Small intestine (tissue), 7 donors: ENCODE data around the gene MRGPRX2. TPM values are rescaled to one million over a fixed set of nuclear protein-coding genes. Genes with fewer than 3 reads are reported as not detected.

ENCODE experiments used
- DNase-seq, 2 donors: peaks; one replicate each; pipeline versions ENCODE4 v3.0.0 to v3.0.0-alpha.2; 2013
- FAIRE-seq: peaks from 2 replicates; lab custom pipeline; 2012; peaks lifted over from hg19 to GRCh38; lab: Jason Lieb, UNC
- H3K27ac ChIP-seq, 3 donors: one replicate each; pipeline ENCODE4 v1.5.1; 2013; ENCODE audit warnings: low read length in 2 of 3, mild to moderate bottlenecking in 2 of 3, control low read depth in 1 of 3, inconsistent platforms in 1 of 3, low read depth in 1 of 3, moderate library complexity in 1 of 3
- H3K27me3 ChIP-seq, 3 donors: one replicate each; pipeline ENCODE4 v1.6.1; 2013; ENCODE audit warnings: low read length in 3 of 3, inconsistent platforms in 1 of 3; ENCODE audit not compliant: control insufficient read depth in 3 of 3, insufficient read depth in 3 of 3
- H3K36me3 ChIP-seq, 3 donors: one replicate each; pipeline ENCODE4 v1.6.1; 2013; ENCODE audit warnings: low read length in 3 of 3, inconsistent platforms in 1 of 3, low read depth in 1 of 3, mild to moderate bottlenecking in 1 of 3, moderate library complexity in 1 of 3; ENCODE audit not compliant: control insufficient read depth in 3 of 3, insufficient read depth in 2 of 3
- H3K4me1 ChIP-seq, 3 donors: one replicate each; pipeline ENCODE4 v1.6.1; 2013; ENCODE audit warnings: low read length in 2 of 3, inconsistent platforms in 1 of 3, low read depth in 1 of 3, mild to moderate bottlenecking in 1 of 3, moderate library complexity in 1 of 3; ENCODE audit not compliant: control insufficient read depth in 3 of 3, insufficient read depth in 2 of 3
- H3K4me3 ChIP-seq, 3 donors: one replicate each; pipeline ENCODE4 v1.5.1; 2013; ENCODE audit warnings: low read length in 3 of 3, control low read depth in 1 of 3, inconsistent platforms in 1 of 3, low read depth in 1 of 3, mild to moderate bottlenecking in 1 of 3, moderate library complexity in 1 of 3
- H3K9me3 ChIP-seq, 2 donors: one replicate each; pipeline ENCODE4 v1.6.1; 2013; ENCODE audit warnings: low read depth in 1 of 2, low read length in 1 of 2; ENCODE audit not compliant: control insufficient read depth in 2 of 2, insufficient read depth in 1 of 2
- WGBS, 3 donors: extraction: QIAGEN DNeasy Blood & Tissue Kit; methylation state at CpG; one replicate each; pipeline ENCODE4 v1.1.7; 2013; 5-methylcytosine and 5-hydroxymethylcytosine counted together
- polyA plus RNA-seq, 4 donors: library from polyadenylated mRNA; stranded (reverse) in 3 of 4; unstranded in 1 of 4; fragments of 200-250 nt in 3 of 4; fragments of 120-200 nt in 1 of 4; gene quantifications; one replicate each; pipeline versions ENCODE4 v1.2.1 to v1.2.3, GENCODE V29; 2013
- donor health status: healthy with polysubstance abuse.
- donor health status: control.
- donor health status: control.
- donor health status: Bipolar disorder and iron deficiency.
- donor health status: healthy.

Gene MRGPRX2
- polyA plus RNA-seq, 4 donors: 0.01 TPM; not detected in 3

DNA sequence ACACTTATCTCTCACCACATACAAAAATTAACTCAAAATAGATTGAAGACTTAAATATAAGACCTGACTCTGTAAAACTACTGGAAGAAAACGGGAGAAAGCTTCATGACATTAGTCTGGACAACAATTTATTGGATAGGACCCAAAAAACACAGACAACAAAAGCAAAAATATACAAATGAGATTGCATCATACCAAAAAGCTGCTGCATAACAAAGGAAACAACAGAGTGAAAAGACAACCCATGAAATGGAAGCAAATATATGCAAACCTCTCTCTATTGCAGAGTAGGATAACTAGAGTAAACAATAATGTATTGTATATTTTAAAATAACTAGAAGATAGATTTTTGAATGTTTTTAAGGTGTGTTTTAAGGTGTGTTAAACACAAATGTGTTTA, 11.2 kb downstream of the MRGPRX2 start:
- H3K4me3 ChIP-seq: no peak overlapping the region
- no peak for FAIRE-seq

DNA sequence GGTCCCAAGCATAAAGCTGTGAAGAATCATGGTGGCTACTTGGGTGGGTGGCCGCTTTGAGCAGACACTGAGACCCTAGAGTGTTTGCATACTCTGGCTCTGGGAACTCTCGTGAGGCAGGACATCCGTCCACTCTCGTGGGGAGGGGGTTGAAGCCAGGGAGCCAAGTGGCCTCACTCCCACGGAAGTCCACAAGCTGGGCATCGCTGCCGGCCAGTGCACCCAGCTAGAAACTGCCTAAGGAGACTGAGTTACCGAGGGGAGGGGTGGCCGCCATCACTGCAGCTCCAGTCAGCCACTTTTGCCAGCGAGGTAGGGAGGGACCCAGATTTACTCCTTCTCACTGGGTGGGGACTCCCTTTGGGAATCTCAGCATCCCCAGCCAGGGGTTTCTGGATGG, 20.5 kb downstream of the MRGPRX2 start:
- peaks cover 0 to 2% (median 0%) of the 10 kb centered on the region in 3 donors for H3K27me3 ChIP-seq
- no peak overlapping the region for H3K4me3 ChIP-seq
- DNase-seq (no peak), FAIRE-seq (no peak)
- H3K4me1 ChIP-seq: no peaks in the 10 kb centered on the region
- peaks cover 0 to 4% of the 10 kb centered on the region in 2 donors for H3K9me3 ChIP-seq
- H3K36me3 ChIP-seq: no peaks in the 10 kb centered on the region
- H3K27ac ChIP-seq: no peak overlapping the region
- 85 to 89% (median 88%) methylated on average over 10 of the region's 10 CpGs for WGBS, 3 donors

More for the DNA sequence above, 11.2 kb downstream of the MRGPRX2 start:
- Histone ChIP-seq H3K9me3 (no peaks in the 10 kb centered on the region), H3K36me3 (no peaks in the 10 kb centered on the region), H3K4me1 (no peaks in the 10 kb centered on the region), H3K27me3 (no peaks in the 10 kb centered on the region), H3K27ac (no peak overlapping the region)
- WGBS, 3 donors: 20 to 38% (median 23%) methylated on average over 1 of the region's 1 CpG
- DNase-seq: no peak

DNA sequence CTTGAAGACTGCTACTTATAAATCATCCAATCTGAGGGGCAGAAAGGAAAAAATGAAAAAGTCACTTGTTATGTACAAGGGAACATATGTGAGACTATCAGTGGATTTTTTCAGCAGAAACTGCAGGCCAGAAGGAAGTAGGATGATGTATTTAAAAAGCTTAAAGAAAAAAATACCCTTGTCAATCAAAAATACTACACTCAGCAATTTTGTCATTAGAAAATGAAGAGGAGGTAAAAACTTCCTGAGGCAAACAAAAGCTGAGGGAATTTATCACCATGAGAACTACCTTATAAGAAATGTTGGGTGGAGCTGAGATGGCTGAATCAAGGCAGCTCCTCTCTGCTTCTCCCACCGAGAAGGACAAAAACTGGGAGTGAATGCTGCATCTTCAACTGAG, 21.1 kb downstream of the MRGPRX2 start:
- Histone ChIP-seq H3K27ac (no peak overlapping the region), H3K4me3 (no peak overlapping the region), H3K27me3 (peaks cover 0 to 2% (median 0%) of the 10 kb centered on the region in 3 donors), H3K9me3 (peaks cover 0 to 4% of the 10 kb centered on the region in 2 donors), H3K36me3 (no peaks in the 10 kb centered on the region), H3K4me1 (no peaks in the 10 kb centered on the region)
- DNase-seq (no peak), FAIRE-seq (no peak)
- WGBS, 3 donors: 87 to 92% (median 90%) methylated on average over 1 of the region's 1 CpG

DNA sequence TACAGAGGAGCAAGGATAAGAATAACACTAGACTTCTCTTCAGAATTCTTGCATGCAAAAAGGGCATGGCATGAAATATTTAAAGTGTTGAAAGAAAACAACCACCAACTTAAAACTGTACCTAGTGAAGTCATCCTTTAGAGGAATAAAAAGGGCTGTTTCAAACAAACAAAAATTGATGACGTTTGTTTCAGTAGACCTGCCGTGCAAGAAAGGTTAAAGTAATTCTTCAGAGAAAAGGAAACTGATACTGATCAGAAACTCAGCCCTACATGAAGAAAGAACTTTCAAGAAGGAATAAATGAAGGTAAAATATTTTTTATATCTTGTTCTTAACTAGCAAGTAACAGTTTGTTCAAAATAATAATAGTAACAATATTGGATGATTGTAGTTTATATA, 27.5 kb downstream of the MRGPRX2 start:
- FAIRE-seq: no peak
- H3K4me1 ChIP-seq: no peaks in the 10 kb centered on the region
- WGBS, 3 donors: 57 to 65% (median 62%) methylated on average over 2 of the region's 2 CpGs

DNA sequence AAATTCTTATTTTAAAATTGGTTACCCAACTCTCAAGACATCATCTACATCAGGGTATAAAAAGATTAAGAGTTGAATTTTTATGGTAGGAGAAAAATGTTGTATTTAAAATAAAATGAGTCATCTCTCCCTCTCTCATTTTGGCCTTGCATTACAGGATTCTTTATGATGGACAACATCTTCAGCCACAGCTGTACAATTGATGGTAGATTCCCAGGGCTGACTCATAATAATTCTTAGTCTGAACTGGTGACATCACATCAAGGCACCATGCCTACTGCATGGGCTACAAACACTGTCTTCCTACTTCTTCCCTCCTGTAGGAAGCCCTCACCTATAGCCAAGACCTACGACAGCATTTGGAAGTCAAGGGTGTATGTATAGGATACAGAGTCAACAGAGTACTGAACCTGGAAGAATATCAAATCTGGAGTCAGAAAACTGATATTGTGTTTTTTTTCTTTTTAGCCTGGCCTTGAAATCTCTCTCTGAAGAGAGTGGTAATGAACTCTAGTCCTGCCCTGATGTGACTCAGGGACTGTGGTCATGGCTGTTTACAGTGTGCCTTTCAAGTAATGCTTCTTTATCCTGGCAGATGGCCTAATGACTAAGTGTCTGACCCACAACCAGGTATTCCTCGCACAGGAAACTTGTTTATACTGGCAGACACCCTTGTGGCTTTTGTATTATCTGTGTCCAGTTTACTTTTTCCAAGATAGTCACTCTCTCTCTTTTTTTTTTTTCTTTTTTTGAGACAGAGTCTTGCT, 32.5 kb downstream of the MRGPRX2 start:
- DNase-seq (no peak), FAIRE-seq (no peak)
- Histone ChIP-seq H3K9me3 (no peaks in the 10 kb centered on the region), H3K4me1 (no peaks in the 10 kb centered on the region), H3K27me3 (no peaks in the 10 kb centered on the region), H3K4me3 (no peak overlapping the region), H3K36me3 (no peaks in the 10 kb centered on the region), H3K27ac (no peak overlapping the region)
- 41 to 72% (median 52%) methylated on average over 2 of the region's 2 CpGs for WGBS, 3 donors

More for the DNA sequence above, 27.5 kb downstream of the MRGPRX2 start:
- H3K27me3 ChIP-seq: no peaks in the 10 kb centered on the region
- H3K4me3 ChIP-seq: no peak overlapping the region
- no peaks in the 10 kb centered on the region for H3K36me3 ChIP-seq
- no peaks in the 10 kb centered on the region for H3K9me3 ChIP-seq
- no peak for DNase-seq
- no peak overlapping the region for H3K27ac ChIP-seq

DNA sequence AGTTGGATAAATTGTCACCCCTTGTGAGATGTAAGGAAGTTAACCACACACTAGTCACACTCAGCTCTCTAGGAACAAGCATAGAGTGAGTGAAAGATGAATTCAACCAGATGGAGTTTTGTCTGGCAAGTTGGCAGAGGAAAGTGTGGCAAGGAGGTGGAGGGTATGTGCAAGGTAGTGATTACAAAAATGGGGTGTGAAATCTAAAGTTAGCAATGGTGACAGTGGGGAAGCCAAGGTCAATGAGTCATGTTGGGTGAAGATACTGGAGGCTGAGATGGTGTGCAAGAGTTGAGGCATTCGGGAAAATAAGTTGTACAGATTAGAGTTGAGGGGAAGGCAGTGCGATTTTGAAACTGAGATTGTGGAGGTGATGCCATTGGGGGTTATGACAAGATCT, 33.7 kb downstream of the MRGPRX2 start:
- Histone ChIP-seq H3K36me3 (no peaks in the 10 kb centered on the region), H3K4me3 (no peak overlapping the region), H3K27me3 (no peaks in the 10 kb centered on the region), H3K9me3 (no peaks in the 10 kb centered on the region), H3K27ac (no peak overlapping the region), H3K4me1 (no peaks in the 10 kb centered on the region)
- FAIRE-seq: no peak
- no peak for DNase-seq
- 81 to 92% (median 85%) methylated on average over 2 of the region's 2 CpGs for WGBS, 3 donors

DNA sequence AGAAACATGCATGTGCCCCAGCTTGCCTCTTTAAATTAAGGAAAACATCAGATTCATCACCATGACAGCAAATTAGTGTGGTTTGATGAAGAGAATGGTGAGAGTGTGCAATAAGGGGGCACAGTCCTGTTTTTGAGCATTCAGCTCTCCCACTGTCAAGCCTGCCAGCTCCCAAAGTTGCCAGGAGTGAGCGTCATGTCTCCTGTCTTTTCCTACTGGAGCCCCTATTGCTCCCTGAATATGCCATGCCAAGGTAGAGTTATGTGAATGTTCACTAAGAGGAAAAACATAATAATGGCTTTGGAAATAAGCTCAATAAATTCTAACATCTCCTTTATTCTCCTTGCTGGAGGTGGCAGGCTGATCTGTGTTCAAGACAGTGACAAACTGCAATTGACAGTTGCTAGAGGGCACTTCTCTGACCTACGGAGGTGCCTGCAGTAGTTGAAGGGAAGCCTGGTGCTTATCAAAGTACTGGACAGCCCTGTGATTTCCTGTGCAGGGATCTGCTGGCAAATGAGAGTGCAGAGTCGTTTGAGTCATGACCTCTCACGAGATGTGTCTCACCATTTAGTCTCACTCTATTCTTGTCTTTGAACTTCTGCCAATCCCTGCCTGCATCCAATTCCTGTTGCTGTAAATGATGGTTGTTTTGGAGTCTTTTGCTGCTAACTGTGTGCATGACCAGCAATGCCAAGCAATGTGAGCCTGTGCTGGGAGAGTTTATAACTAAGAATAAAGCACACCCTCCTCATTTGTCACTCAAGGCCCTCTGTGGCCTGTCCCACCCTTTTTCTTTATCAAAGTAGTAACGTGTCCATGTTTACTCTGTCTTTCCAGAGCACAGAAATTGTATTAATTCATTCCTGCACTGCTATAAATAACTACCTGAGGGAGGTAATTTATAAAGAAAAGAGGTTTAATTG, 34.8 kb downstream of the MRGPRX2 start:
- Histone ChIP-seq H3K9me3 (no peaks in the 10 kb centered on the region), H3K4me3 (no peak overlapping the region), H3K4me1 (no peaks in the 10 kb centered on the region), H3K27ac (no peak overlapping the region), H3K36me3 (no peaks in the 10 kb centered on the region), H3K27me3 (no peaks in the 10 kb centered on the region)
- WGBS, 3 donors: 22 to 23% (median 23%) methylated on average over 5 of the region's 5 CpGs
- FAIRE-seq (no peak), DNase-seq (peak in 1 of 2 donors; percentile 5)

DNA sequence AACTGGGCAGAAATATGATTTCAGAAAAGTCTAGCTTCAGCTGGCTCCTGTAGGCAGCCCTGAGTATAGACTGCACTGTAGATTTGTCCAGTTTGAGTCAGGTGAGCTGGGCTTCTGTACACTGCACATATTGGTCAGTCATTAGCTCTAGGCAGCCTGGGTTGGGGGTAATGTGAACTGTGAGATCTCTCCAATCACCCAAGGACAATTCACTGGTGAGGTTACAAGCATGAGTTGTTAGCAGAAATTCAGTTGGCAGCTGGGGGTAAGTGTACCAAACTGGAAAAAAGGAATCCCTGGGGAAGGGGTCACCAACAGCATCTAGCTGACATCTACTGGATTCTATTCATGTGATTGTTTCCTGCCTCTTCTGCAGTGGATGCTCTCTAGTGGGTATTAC, 39.7 kb downstream of the MRGPRX2 start:
- no peak overlapping the region for H3K27ac ChIP-seq
- no peaks in the 10 kb centered on the region for H3K36me3 ChIP-seq
- no peak for DNase-seq
- no peak for FAIRE-seq
- H3K27me3 ChIP-seq: no peaks in the 10 kb centered on the region
- no peak overlapping the region for H3K4me3 ChIP-seq
- no peaks in the 10 kb centered on the region for H3K4me1 ChIP-seq
- no peaks in the 10 kb centered on the region for H3K9me3 ChIP-seq
